Upper lobe of left lung (tissue), 4 donors: ENCODE results near the gene ARNT2.

Experiments used
- CTCF ChIP-seq, 6 experiments: fragments of 450-650 bp in 4 of 6; fragments of 200-600 bp in 2 of 6; sonication (generic) in 2 of 6; IDR thresholded peaks; one replicate each; pipeline ENCODE4 v1.5.1; 2016 to 2019; ENCODE audit warnings: antibody characterized with exemption in 6 of 6
- POLR2AphosphoS5 ChIP-seq, 2 donors: sonication (generic); formaldehyde crosslinking; IDR thresholded peaks; one replicate each; pipeline ENCODE4 v1.5.1; 2017; ENCODE audit warnings: antibody characterized with exemption in 2 of 2

GRCh38 chr15:80405970-80406369 lies 1.8 kb downstream of the ARNT2 start:
- TF ChIP-seq CTCF (IDR thresholded peaks at IDR 0.05) (no peak), POLR2AphosphoS5 (IDR thresholded peaks at IDR 0.05) (no peak)
